Uterus (tissue), 4 donors: ENCODE results near the gene HECTD1. TPM values are rescaled to one million over a fixed set of nuclear protein-coding genes. Genes with fewer than 3 reads are reported as not detected.

Experiments
- DNase-seq, 2 donors: peaks; one replicate each; pipeline ENCODE4 v3.0.0-alpha.2; 2019 to 2020
- H3K27ac ChIP-seq, 2 donors: fragments of 200-600 bp; sonication (generic); 1 replicate in 1 of 2; 2 replicates in 1 of 2; pipeline ENCODE4 v1.5.1; 2016 to 2018
- H3K27me3 ChIP-seq, 2 donors: fragments of 200-600 bp; sonication (generic); one replicate each; pipeline ENCODE4 v1.5.1; 2018 to 2019; ENCODE audit warnings: control low read depth in 1 of 2
- H3K36me3 ChIP-seq, 2 donors: fragments of 200-600 bp; sonication (generic); one replicate each; pipeline ENCODE4 v1.5.1; 2019; ENCODE audit warnings: control low read depth in 1 of 2
- H3K4me1 ChIP-seq, 2 donors: fragments of 200-600 bp; sonication (generic); one replicate each; pipeline ENCODE4 v1.5.1; 2018 to 2019; ENCODE audit warnings: control low read depth in 1 of 2
- H3K4me3 ChIP-seq, 2 donors: fragments of 200-600 bp; sonication (generic); 1 replicate in 1 of 2; 2 replicates in 1 of 2; pipeline ENCODE4 v1.5.1; 2018 to 2019; ENCODE audit warnings: mild to moderate bottlenecking in 1 of 2
- H3K9me3 ChIP-seq, 2 donors: fragments of 200-600 bp; sonication (generic); one replicate each; pipeline ENCODE4 v1.5.1; 2019; ENCODE audit warnings: control low read depth in 1 of 2
- POLR2A ChIP-seq, 2 donors: fragments of 450-650 bp; IDR thresholded peaks; one replicate each; pipeline ENCODE4 v1.6.1; 2016; ENCODE audit warnings: antibody characterized with exemption in 2 of 2, mild to moderate bottlenecking in 1 of 2, moderate library complexity in 1 of 2
- intact Hi-C: fragments of 100-400 bp; cut with DNase I; formaldehyde crosslinking; loops from one replicate; pipeline ENCODE4 v1.15.1; 2023; ENCODE audit warnings: low total_unique reads
- total RNA-seq, 4 donors: library from RNA; depleted of rRNA in 3 of 4; stranded (reverse); fragments of >200 nt in 3 of 4; gene quantifications; one replicate each; pipeline versions ENCODE4 v1.1.0 to v1.2.4, GENCODE V29; 2014 to 2023
- TF ChIP-seq, protein P1 (sequence below), 4 experiments: fragments of 200-600 bp in 2 of 4; fragments of 450-650 bp in 2 of 4; sonication (generic) in 2 of 4; IDR thresholded peaks; one replicate each; pipeline ENCODE4 v1.5.1; 2016 to 2019; ENCODE audit warnings: antibody characterized with exemption in 4 of 4, mild to moderate bottlenecking in 2 of 4, moderate library complexity in 1 of 4
- donor health status: DM: yes; HTN: yes; CAD: no.

Gene HECTD1
- total RNA-seq, 4 donors from 2014 or later: 99.4 to 434 (median 307) TPM

DNA sequence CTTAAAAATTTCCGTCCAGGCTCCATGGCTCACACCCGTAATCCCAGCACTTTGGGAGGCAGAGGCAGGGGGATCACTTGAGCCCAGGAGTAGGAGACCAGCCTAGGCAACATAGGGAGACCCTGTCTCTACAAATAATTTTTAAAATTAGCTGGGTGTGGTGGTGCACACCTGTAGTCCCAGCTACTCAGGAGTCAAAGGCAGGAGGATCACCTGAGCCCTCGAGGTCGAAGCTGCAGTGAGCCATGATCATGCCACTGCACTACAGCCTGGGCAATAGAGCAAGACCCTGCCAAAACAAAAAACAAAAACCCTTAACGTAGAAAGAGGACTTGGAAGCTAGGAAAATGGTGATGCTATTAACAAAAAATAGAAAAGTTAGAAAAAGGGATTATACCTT lies 2.0 kb upstream of the HECTD1 start:
- Histone ChIP-seq H3K27ac (peak overlapping the region in 1 of 2 donors; percentile 97), H3K36me3 (no peaks in the 10 kb centered on the region), H3K4me1 (no peaks in the 10 kb centered on the region), H3K4me3 (no peak overlapping the region), H3K9me3 (no peaks in the 10 kb centered on the region), H3K27me3 (no peaks in the 10 kb centered on the region)
- TF ChIP-seq POLR2A (IDR thresholded peaks at IDR 0.05): no peak
- TF ChIP-seq, protein P1, sequence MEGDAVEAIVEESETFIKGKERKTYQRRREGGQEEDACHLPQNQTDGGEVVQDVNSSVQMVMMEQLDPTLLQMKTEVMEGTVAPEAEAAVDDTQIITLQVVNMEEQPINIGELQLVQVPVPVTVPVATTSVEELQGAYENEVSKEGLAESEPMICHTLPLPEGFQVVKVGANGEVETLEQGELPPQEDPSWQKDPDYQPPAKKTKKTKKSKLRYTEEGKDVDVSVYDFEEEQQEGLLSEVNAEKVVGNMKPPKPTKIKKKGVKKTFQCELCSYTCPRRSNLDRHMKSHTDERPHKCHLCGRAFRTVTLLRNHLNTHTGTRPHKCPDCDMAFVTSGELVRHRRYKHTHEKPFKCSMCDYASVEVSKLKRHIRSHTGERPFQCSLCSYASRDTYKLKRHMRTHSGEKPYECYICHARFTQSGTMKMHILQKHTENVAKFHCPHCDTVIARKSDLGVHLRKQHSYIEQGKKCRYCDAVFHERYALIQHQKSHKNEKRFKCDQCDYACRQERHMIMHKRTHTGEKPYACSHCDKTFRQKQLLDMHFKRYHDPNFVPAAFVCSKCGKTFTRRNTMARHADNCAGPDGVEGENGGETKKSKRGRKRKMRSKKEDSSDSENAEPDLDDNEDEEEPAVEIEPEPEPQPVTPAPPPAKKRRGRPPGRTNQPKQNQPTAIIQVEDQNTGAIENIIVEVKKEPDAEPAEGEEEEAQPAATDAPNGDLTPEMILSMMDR (IDR thresholded peaks at IDR 0.05): no peak
- no peak for DNase-seq
- intact Hi-C loops: no loop called here

DNA sequence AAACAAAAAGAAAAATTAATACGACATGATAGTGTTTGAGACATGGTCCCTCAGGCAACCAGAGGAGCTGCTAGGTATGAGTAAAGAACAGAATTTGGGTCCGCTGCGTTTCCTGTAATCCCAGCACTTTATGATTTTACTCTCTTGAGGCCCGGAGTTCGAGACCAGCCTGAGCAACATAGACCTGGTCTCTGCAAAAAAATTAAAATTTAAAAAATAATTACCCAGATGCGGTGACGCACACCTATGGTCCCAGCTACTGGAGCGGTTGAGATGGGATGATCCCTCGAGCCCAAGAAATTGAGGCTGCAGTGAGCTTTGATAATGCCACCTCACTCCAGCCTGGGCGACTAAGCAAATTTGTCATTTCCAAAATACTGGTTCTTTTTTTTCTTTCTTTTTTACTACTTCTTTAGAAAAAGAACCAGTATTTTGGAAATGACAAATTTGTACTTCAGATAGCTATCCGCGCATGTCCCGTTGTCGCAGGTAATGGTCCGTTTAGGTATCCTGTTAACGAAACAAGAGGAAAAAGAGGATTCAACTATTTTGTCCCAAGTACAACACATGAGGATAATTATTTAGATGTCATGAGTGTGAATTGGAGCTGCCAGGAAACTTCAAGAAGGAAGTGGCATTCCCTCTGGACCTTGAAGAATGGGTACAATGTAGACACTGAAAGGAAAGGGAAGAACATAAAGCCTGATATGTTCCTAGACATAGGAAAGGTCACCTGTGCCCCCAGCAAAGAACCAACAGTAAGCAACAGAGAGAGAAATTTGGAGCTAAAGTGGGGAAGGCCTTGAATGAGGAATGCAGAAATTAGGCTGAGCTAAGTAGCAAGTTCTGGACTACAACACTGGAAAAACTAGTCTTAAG lies 1.2 kb upstream of the HECTD1 start:
- H3K9me3 ChIP-seq: no peaks in the 10 kb centered on the region
- no peaks in the 10 kb centered on the region for H3K27me3 ChIP-seq
- H3K27ac ChIP-seq: peak overlapping the region; percentile 97 to 98
- peak overlapping the region; percentile 67 to 76 for H3K4me3 ChIP-seq
- H3K4me1 ChIP-seq: no peaks in the 10 kb centered on the region
- TF ChIP-seq POLR2A (IDR thresholded peaks at IDR 0.05): no peak
- TF ChIP-seq, protein P1 (IDR thresholded peaks at IDR 0.05): no peak
- H3K36me3 ChIP-seq: no peaks in the 10 kb centered on the region
- no peak for DNase-seq
- intact Hi-C loops: no loop called here

DNA sequence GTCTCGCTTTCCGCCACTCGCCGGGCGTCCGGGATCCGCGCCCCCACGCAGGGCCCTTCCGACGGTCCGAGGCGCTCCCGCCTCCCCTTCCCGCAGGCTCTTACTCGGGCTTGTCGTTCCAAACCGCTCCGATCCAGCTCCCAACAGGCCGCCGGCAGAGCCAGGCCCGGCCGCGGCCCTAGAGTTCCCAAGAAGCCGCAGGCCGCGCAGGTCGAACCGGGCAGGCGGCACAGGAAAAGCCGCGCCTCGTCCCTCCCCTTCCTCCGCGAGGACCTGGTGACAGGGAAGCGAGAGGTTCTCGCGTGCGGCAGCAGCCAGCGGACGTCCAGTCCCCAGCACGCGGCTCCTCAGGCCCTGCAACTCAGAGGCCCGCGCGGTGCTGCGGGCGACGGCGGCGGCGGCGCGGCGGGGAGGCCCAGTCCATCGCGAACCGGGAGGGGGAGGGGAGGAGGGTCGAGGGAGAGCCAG lies 272 bp downstream of the HECTD1 start:
- no peaks in the 10 kb centered on the region for H3K4me1 ChIP-seq

DNA sequence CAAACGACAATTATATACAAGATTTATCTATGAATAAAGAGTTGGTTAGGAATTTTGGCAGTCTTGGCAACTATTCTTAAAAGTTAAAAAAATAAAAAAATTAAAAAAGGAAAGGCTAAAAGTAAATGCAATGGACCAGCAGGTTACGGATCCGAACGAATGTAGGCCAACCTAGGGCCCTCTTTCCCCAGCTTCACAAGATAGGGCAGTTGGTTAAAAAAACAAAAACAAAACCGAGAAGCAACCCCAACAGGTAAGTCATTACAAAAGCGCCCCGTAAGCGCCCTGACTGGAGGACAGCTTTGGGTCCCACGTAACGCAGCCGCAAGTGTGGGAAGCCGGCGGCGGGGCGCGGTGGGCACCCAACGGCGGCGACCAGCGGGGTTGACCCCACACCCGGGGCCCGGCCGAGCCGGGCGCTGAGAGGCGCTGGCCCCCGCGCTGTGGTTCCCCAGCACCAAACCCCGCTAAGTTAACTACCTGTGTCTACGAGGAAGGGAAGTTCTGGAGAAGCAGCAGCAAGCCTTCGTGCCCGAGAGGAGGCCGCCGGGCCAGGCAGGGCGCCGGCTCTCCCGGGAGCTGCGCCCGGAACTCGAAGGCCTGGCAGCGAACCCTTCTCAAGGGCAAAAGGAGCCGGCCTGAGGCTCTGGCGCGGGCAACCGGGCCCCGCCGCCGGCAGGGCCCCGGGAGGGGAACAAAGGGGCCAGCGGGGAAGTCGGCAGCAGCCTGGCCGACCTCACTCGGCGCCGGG lies 882 bp downstream of the HECTD1 start:
- Histone ChIP-seq H3K27me3 (no peaks in the 10 kb centered on the region), H3K27ac (peak overlapping the region; percentile 97 to 98), H3K4me1 (no peaks in the 10 kb centered on the region), H3K36me3 (no peaks in the 10 kb centered on the region), H3K9me3 (no peaks in the 10 kb centered on the region), H3K4me3 (peak overlapping the region; percentile 67 to 76)
- peak in 1 of 2 donors; percentile 39 for DNase-seq
- TF ChIP-seq, protein P1 (IDR thresholded peaks at IDR 0.05): no peak
- TF ChIP-seq POLR2A (IDR thresholded peaks at IDR 0.05): no peak
- intact Hi-C loops: no loop called here

More for the DNA sequence above, 272 bp downstream of the HECTD1 start:
- no peaks in the 10 kb centered on the region for H3K36me3 ChIP-seq
- intact Hi-C loops: no loop called here
- peak overlapping the region; percentile 97 to 98 for H3K27ac ChIP-seq
- peak overlapping the region; percentile 67 to 76 for H3K4me3 ChIP-seq
- no peaks in the 10 kb centered on the region for H3K9me3 ChIP-seq
- TF ChIP-seq, protein P1 (IDR thresholded peaks at IDR 0.05): no peak
- TF ChIP-seq POLR2A (IDR thresholded peaks at IDR 0.05): no peak
- no peaks in the 10 kb centered on the region for H3K27me3 ChIP-seq
- peak in 1 of 2 donors; percentile 90 for DNase-seq
